ENCODE data around the gene GMPR.

GMPR gene

GRCh38 chr6:16344756-16345155, 106.4 kb downstream of the GMPR start:
- no peak overlapping the region for H3K4me3 ChIP-seq (ENCODE audit: low read depth, low read length)
- TF ChIP-seq CTCF (conservative IDR thresholded peaks at IDR 0.05; ENCODE audit: low read depth, low read length): no peak
- DNase-seq (ENCODE audit: low read depth): peak; percentile 93

Data from choroid plexus epithelial cell (primary cell).